CD4-positive, alpha-beta T cell treated with Interleukin-21 for 1 hour (primary cell): ENCODE data around the gene SPATA13.
A peak's percentile ranks its signal among the peaks of the same experiment; 100 is the strongest.

Source experiments
- DNase-seq: peaks from one replicate; pipeline ENCODE4 v3.0.0-alpha.2; 2020

Gene SPATA13

GRCh38 chr13:24261566-24261965, 101.0 kb downstream of the SPATA13 start:
- DNase-seq, result peak; percentile 68

- DNase-seq, result no peak
Measured at GRCh38 chr13:24263632-24264031, 103.1 kb downstream of the SPATA13 start.

- peak; percentile 87 for DNase-seq
Measured at GRCh38 chr13:24264976-24265375, 104.5 kb downstream of the SPATA13 start.

- no peak for DNase-seq
Measured at GRCh38 chr13:24265453-24265852, 104.9 kb downstream of the SPATA13 start.

GRCh38 chr13:24267274-24267673, 106.8 kb downstream of the SPATA13 start:
- peak; percentile 69 for DNase-seq

GRCh38 chr13:24267801-24268200, 107.3 kb downstream of the SPATA13 start:
- no peak for DNase-seq

GRCh38 chr13:24269821-24270220, 109.3 kb downstream of the SPATA13 start:
- DNase-seq, result no peak

- DNase-seq, result peak; percentile 85
Measured at GRCh38 chr13:24270639-24271141, 110.2 kb downstream of the SPATA13 start.

- DNase-seq, result peak; percentile 35
Measured at GRCh38 chr13:24271231-24271600, 110.7 kb downstream of the SPATA13 start.

GRCh38 chr13:24271601-24272451, 111.3 kb downstream of the SPATA13 start:
- peak; percentile 90 for DNase-seq

- peak; percentile 38 for DNase-seq
Measured at GRCh38 chr13:24272452-24273161, 112.1 kb downstream of the SPATA13 start.

GRCh38 chr13:24273926-24274325, 113.4 kb downstream of the SPATA13 start:
- DNase-seq, result no peak

GRCh38 chr13:24274452-24275021, 114.0 kb downstream of the SPATA13 start:
- DNase-seq, result peak; percentile 87

GRCh38 chr13:24275041-24275440, 114.5 kb downstream of the SPATA13 start:
- no peak for DNase-seq

- DNase-seq, result peak; percentile 70
Measured at GRCh38 chr13:24276306-24276705, 115.8 kb downstream of the SPATA13 start.

- DNase-seq, result no peak
Measured at GRCh38 chr13:24276861-24277260, 116.3 kb downstream of the SPATA13 start.

GRCh38 chr13:24277761-24278160, 117.2 kb downstream of the SPATA13 start:
- DNase-seq, result no peak

GRCh38 chr13:24279327-24280110, 119.0 kb downstream of the SPATA13 start:
- DNase-seq, result no peak

GRCh38 chr13:24280720-24281119, 120.2 kb downstream of the SPATA13 start:
- DNase-seq, result no peak

GRCh38 chr13:24281188-24282008, 120.9 kb downstream of the SPATA13 start:
- DNase-seq, result no peak

- DNase-seq, result no peak
Measured at GRCh38 chr13:24282256-24282655, 121.7 kb downstream of the SPATA13 start.
